ENCODE data around the gene PIGV. TPM values are rescaled to one million over a fixed set of nuclear protein-coding genes. Genes with fewer than 3 reads are reported as not detected.
A peak's percentile ranks its signal among the peaks of the same experiment; 100 is the strongest.

The PIGV gene
- total and polyA plus RNA-seq, 2 donors (not counting 1 experiment from before 2014, with no cell fraction given), result 13.3 to 29.6 TPM

DNA sequence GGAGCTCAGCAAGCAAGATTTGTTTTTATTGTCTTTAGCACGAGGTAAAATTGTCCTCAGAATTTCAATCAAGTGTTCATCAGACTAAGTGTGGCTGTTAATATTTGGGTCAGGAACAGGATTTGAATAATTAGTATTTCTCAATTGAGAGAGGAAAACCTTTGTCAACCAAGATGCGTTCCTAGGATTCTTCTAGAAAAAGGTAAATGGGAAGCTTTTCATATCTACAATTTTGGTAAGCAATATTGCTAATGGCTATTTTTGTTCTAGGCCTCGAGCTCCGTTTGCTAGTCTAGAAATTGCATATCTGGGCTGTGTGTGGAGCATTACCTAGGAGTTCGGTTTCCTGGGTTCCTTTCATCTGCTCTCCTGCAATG, 4.1 kb upstream of the PIGV start:
- TF ChIP-seq, protein P1, sequence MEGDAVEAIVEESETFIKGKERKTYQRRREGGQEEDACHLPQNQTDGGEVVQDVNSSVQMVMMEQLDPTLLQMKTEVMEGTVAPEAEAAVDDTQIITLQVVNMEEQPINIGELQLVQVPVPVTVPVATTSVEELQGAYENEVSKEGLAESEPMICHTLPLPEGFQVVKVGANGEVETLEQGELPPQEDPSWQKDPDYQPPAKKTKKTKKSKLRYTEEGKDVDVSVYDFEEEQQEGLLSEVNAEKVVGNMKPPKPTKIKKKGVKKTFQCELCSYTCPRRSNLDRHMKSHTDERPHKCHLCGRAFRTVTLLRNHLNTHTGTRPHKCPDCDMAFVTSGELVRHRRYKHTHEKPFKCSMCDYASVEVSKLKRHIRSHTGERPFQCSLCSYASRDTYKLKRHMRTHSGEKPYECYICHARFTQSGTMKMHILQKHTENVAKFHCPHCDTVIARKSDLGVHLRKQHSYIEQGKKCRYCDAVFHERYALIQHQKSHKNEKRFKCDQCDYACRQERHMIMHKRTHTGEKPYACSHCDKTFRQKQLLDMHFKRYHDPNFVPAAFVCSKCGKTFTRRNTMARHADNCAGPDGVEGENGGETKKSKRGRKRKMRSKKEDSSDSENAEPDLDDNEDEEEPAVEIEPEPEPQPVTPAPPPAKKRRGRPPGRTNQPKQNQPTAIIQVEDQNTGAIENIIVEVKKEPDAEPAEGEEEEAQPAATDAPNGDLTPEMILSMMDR (conservative IDR thresholded peaks at IDR 0.05 in 1 of 2, IDR thresholded peaks at IDR 0.05 in 1 of 2; ENCODE audit: low read depth in 1 of 2, low read length in 2 of 2), result no peak
- no peak for TF ChIP-seq EZH2 (IDR thresholded peaks at IDR 0.05; ENCODE audit: low read length, missing control alignments)
- no peak overlapping the region for H3K4me2 ChIP-seq (ENCODE audit: extremely low read depth, insufficient read depth, low read length)
- no peaks in the 10 kb centered on the region for H4K20me1 ChIP-seq (ENCODE audit: control insufficient read depth, extremely low read depth, insufficient read depth, low read length)
- peaks cover 31% of the 10 kb centered on the region for H3K4me1 ChIP-seq (ENCODE audit: control insufficient read depth, extremely low read depth, insufficient read depth, low read length)
- no peak overlapping the region for H3K27ac ChIP-seq (ENCODE audit: insufficient read depth, low read length)
- no peak for DNase-seq (ENCODE audit: low read depth in 2 of 2)
- no peaks in the 10 kb centered on the region for H3K27me3 ChIP-seq (ENCODE audit: control insufficient read depth, insufficient read depth, low read length)
- peaks cover 13% of the 10 kb centered on the region for H3K36me3 ChIP-seq (ENCODE audit: control insufficient read depth, insufficient read depth, low read length)
- no peaks in the 10 kb centered on the region for H3K9me3 ChIP-seq (ENCODE audit: control insufficient read depth, insufficient read depth, low read depth, low read length)
- H3K79me2 ChIP-seq (ENCODE audit: control insufficient read depth, insufficient read depth, low read length), result peaks cover 17% of the 10 kb centered on the region
- no peak overlapping the region for H3K4me3 ChIP-seq (replicated peaks in 1 of 4; ENCODE audit: control extremely low read depth in 1 of 4, insufficient read depth in 1 of 4, low read depth in 3 of 4, low read length in 4 of 4)
- H2AFZ ChIP-seq (ENCODE audit: low read length), result no peak overlapping the region
- H3K9ac ChIP-seq (ENCODE audit: insufficient read depth, low read length), result no peak overlapping the region

GRCh38 chr1:26784023-26784871, 3.5 kb upstream of the PIGV start:
- peak; percentile 59 to 98 for DNase-seq (ENCODE audit: low read depth in 2 of 2)
- TF ChIP-seq, protein P1 (conservative IDR thresholded peaks at IDR 0.05 in 1 of 2, IDR thresholded peaks at IDR 0.05 in 1 of 2; ENCODE audit: low read depth in 1 of 2, low read length in 2 of 2), result no peak
- no peak for TF ChIP-seq EZH2 (IDR thresholded peaks at IDR 0.05; ENCODE audit: low read length, missing control alignments)
- Histone ChIP-seq H3K4me1 (ENCODE audit: control insufficient read depth, extremely low read depth, insufficient read depth, low read length) (peaks cover 33% of the 10 kb centered on the region), H3K9ac (ENCODE audit: insufficient read depth, low read length) (no peak overlapping the region), H3K36me3 (ENCODE audit: control insufficient read depth, insufficient read depth, low read length) (peaks cover 13% of the 10 kb centered on the region), H4K20me1 (ENCODE audit: control insufficient read depth, extremely low read depth, insufficient read depth, low read length) (no peaks in the 10 kb centered on the region), H3K27me3 (ENCODE audit: control insufficient read depth, insufficient read depth, low read length) (no peaks in the 10 kb centered on the region), H3K79me2 (ENCODE audit: control insufficient read depth, insufficient read depth, low read length) (peaks cover 16% of the 10 kb centered on the region), H3K27ac (ENCODE audit: insufficient read depth, low read length) (peak overlapping the region; percentile 33), H3K4me3 (replicated peaks in 1 of 4; ENCODE audit: control extremely low read depth in 1 of 4, insufficient read depth in 1 of 4, low read depth in 3 of 4, low read length in 4 of 4) (no peak overlapping the region), H3K4me2 (ENCODE audit: extremely low read depth, insufficient read depth, low read length) (no peak overlapping the region), H3K9me3 (ENCODE audit: control insufficient read depth, insufficient read depth, low read depth, low read length) (no peaks in the 10 kb centered on the region), H2AFZ (ENCODE audit: low read length) (no peak overlapping the region)

- Histone ChIP-seq H3K9me3 (ENCODE audit: control insufficient read depth, insufficient read depth, low read depth, low read length) (no peaks in the 10 kb centered on the region), H3K27ac (ENCODE audit: insufficient read depth, low read length) (peak overlapping the region; percentile 33), H3K4me3 (replicated peaks in 1 of 4; ENCODE audit: control extremely low read depth in 1 of 4, insufficient read depth in 1 of 4, low read depth in 3 of 4, low read length in 4 of 4) (no peak overlapping the region), H3K36me3 (ENCODE audit: control insufficient read depth, insufficient read depth, low read length) (peaks cover 8% of the 10 kb centered on the region), H4K20me1 (ENCODE audit: control insufficient read depth, extremely low read depth, insufficient read depth, low read length) (no peaks in the 10 kb centered on the region), H3K27me3 (ENCODE audit: control insufficient read depth, insufficient read depth, low read length) (no peaks in the 10 kb centered on the region), H3K4me1 (ENCODE audit: control insufficient read depth, extremely low read depth, insufficient read depth, low read length) (peaks cover 33% of the 10 kb centered on the region), H3K4me2 (ENCODE audit: extremely low read depth, insufficient read depth, low read length) (no peak overlapping the region), H3K79me2 (ENCODE audit: control insufficient read depth, insufficient read depth, low read length) (peaks cover 12% of the 10 kb centered on the region), H3K9ac (ENCODE audit: insufficient read depth, low read length) (no peak overlapping the region), H2AFZ (ENCODE audit: low read length) (no peak overlapping the region)
- DNase-seq (ENCODE audit: low read depth in 2 of 2), result no peak
- TF ChIP-seq EZH2 (IDR thresholded peaks at IDR 0.05; ENCODE audit: low read length, missing control alignments), result no peak
- TF ChIP-seq, protein P1 (conservative IDR thresholded peaks at IDR 0.05 in 1 of 2, IDR thresholded peaks at IDR 0.05 in 1 of 2; ENCODE audit: low read depth in 1 of 2, low read length in 2 of 2), result no peak
These were observed 2.9 kb upstream of the PIGV start for GRCh38 chr1:26784886-26785285.

Measured in fibroblast of lung (primary cell).